Measurements from ENCODE around the gene NKD2. TPM values are rescaled to one million over a fixed set of nuclear protein-coding genes. Genes with fewer than 3 reads are reported as not detected.

NKD2 gene
- polyA plus RNA-seq, 1 of the 3 experiments (the other 2 are of a cell fraction), result not detected

GRCh38 chr5:1040571-1040970 is 32.0 kb downstream of the NKD2 start:
- H3K27me3 ChIP-seq (ENCODE audit: insufficient read depth), result no peaks in the 10 kb centered on the region

GRCh38 chr5:1041225-1042143 is 32.9 kb downstream of the NKD2 start:
- no peaks in the 10 kb centered on the region for H4K20me1 ChIP-seq (ENCODE audit: insufficient read depth)
- no peak overlapping the region for H3K9ac ChIP-seq
- H3K4me2 ChIP-seq, result no peak overlapping the region
- H3K9me2 ChIP-seq, result no peaks in the 10 kb centered on the region
- H2AFZ ChIP-seq (ENCODE audit: low read depth), result no peak overlapping the region
- no peaks in the 10 kb centered on the region for H3K9me3 ChIP-seq
- no peaks in the 10 kb centered on the region for H3K4me1 ChIP-seq (ENCODE audit: control insufficient read depth in 1 of 2, insufficient read depth in 2 of 2, low read depth in 1 of 2, low read length in 1 of 2)
- H3K4me3 ChIP-seq (ENCODE audit: low read depth in 2 of 2, low read length in 1 of 2), result no peak overlapping the region
- no peaks in the 10 kb centered on the region for H3F3A ChIP-seq (replicated peaks; ENCODE audit: insufficient read depth)
- CTCF ChIA-PET, result no interaction called here
- POLR2A ChIA-PET, result no interaction called here
- H3K36me3 ChIP-seq (replicated peaks in 1 of 2; ENCODE audit: control insufficient read depth in 1 of 2, insufficient read depth in 2 of 2, low read length in 1 of 2), result no peaks in the 10 kb centered on the region
- H3K27me3 ChIP-seq (ENCODE audit: insufficient read depth), result no peaks in the 10 kb centered on the region
- H3K27ac ChIP-seq (ENCODE audit: low read depth in 2 of 2, low read length in 1 of 2), result no peak overlapping the region
- H3K79me2 ChIP-seq (ENCODE audit: insufficient read depth), result no peaks in the 10 kb centered on the region
- WGBS (ENCODE audit: low lambda C conversion rate), result 47% methylated on average over 15 of the region's 15 CpGs
- TF ChIP-seq IRF3 (IDR thresholded peaks at IDR 0.05; ENCODE audit: low read depth, low read length) (no peak), YY1 (IDR thresholded peaks at IDR 0.05; ENCODE audit: low read depth) (no peak), NRF1 (IDR thresholded peaks at IDR 0.05; ENCODE audit: low read depth, low read length) (no peak), RAD21 (IDR thresholded peaks at IDR 0.05; ENCODE audit: low read length) (no peak), RFX5 (IDR thresholded peaks at IDR 0.05; ENCODE audit: low read length) (no peak), EZH2phosphoT487 (IDR thresholded peaks at IDR 0.05; ENCODE audit: borderline replicate concordance, low read depth) (no peak), FOSL2 (IDR thresholded peaks at IDR 0.05; ENCODE audit: borderline replicate concordance, low read depth) (no peak), TCF12 (IDR thresholded peaks at IDR 0.05) (no peak), EP300 (IDR thresholded peaks at IDR 0.05; ENCODE audit: borderline replicate concordance in 1 of 2, low read depth in 1 of 2, low read length in 1 of 2) (no peak), ELF1 (IDR thresholded peaks at IDR 0.05) (no peak), GATA2 (CRISPR knock-in tag; IDR thresholded peaks at IDR 0.05) (no peak), GABPA (IDR thresholded peaks at IDR 0.05; ENCODE audit: low read depth) (no peak)
- DNase-seq, result no peak

More at GRCh38 chr5:1040571-1040970, 32.0 kb downstream of the NKD2 start:
- Histone ChIP-seq H2AFZ (ENCODE audit: low read depth) (no peak overlapping the region), H3K9me3 (no peaks in the 10 kb centered on the region), H3F3A (replicated peaks; ENCODE audit: insufficient read depth) (no peaks in the 10 kb centered on the region), H3K9me2 (no peaks in the 10 kb centered on the region), H3K79me2 (ENCODE audit: insufficient read depth) (no peaks in the 10 kb centered on the region), H3K4me3 (ENCODE audit: low read depth in 2 of 2, low read length in 1 of 2) (no peak overlapping the region), H3K4me1 (ENCODE audit: control insufficient read depth in 1 of 2, insufficient read depth in 2 of 2, low read depth in 1 of 2, low read length in 1 of 2) (no peaks in the 10 kb centered on the region), H4K20me1 (ENCODE audit: insufficient read depth) (no peaks in the 10 kb centered on the region), H3K36me3 (replicated peaks in 1 of 2; ENCODE audit: control insufficient read depth in 1 of 2, insufficient read depth in 2 of 2, low read length in 1 of 2) (no peaks in the 10 kb centered on the region), H3K27ac (ENCODE audit: low read depth in 2 of 2, low read length in 1 of 2) (no peak overlapping the region), H3K4me2 (no peak overlapping the region), H3K9ac (no peak overlapping the region)
- no peak for TF ChIP-seq RFX5 (IDR thresholded peaks at IDR 0.05; ENCODE audit: low read length)
- CTCF ChIA-PET, result interaction anchor here (1.2 kb wide), 1 partner anchor 9 kb away, joined by 3 read pairs; no protein-coding TSS in a partner anchor
- POLR2A ChIA-PET, result no interaction called here
- 29% methylated on average over 5 of the region's 10 CpGs for WGBS (ENCODE audit: low lambda C conversion rate)
- no peak for DNase-seq
